ENCODE results near the gene WAPL. TPM values are rescaled to one million over a fixed set of nuclear protein-coding genes. Genes with fewer than 3 reads are reported as not detected.

Gene WAPL
- total RNA-seq, 1 donor from 2014 or later: 43.2 TPM

DNA sequence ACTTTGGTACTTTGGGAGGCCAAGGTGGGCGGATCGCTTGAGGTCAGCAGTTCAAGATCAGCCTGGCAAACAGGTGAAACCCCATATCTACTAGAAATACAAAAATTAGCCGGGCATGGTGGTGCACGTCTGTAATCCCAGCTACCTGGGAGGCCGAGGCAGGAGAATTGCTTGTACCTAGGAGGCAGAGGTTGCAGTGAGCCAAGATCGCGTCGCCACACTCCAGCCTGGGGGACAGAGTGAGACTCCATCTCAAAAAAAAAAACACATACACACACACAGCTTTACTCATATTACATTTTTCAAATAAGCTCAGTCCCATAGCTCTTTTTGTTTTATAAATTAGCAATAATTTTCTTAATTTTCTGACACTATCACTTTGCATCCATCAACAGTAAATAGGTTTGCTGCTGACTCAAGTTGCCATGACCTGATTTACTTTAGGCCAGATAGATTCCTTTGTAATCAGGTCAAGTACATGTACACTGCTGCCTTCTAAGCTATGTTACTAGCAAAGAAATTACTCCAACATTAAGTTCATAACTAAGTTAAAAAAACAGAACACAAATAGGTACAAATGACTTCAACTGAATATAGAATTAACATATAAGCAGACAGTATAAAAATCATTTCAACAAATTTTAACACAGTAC, 31.5 kb downstream of the WAPL start:
- TF ChIP-seq, protein P1, sequence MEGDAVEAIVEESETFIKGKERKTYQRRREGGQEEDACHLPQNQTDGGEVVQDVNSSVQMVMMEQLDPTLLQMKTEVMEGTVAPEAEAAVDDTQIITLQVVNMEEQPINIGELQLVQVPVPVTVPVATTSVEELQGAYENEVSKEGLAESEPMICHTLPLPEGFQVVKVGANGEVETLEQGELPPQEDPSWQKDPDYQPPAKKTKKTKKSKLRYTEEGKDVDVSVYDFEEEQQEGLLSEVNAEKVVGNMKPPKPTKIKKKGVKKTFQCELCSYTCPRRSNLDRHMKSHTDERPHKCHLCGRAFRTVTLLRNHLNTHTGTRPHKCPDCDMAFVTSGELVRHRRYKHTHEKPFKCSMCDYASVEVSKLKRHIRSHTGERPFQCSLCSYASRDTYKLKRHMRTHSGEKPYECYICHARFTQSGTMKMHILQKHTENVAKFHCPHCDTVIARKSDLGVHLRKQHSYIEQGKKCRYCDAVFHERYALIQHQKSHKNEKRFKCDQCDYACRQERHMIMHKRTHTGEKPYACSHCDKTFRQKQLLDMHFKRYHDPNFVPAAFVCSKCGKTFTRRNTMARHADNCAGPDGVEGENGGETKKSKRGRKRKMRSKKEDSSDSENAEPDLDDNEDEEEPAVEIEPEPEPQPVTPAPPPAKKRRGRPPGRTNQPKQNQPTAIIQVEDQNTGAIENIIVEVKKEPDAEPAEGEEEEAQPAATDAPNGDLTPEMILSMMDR (IDR thresholded peaks at IDR 0.05; ENCODE audit: insufficient read depth, low read depth, low read length): no peak
- TF ChIP-seq EZH2 (IDR thresholded peaks at IDR 0.05; ENCODE audit: insufficient read depth, low read length): no peak
- H3K9me3 Mint-ChIP-seq (ENCODE audit: unreplicated experiment): no peaks in the 10 kb centered on the region
- no peak overlapping the region for H3K4me3 ChIP-seq (ENCODE audit: insufficient read depth, low read depth, low read length)
- peaks cover 80% of the 10 kb centered on the region for H3K79me2 ChIP-seq (ENCODE audit: insufficient read depth, low read length)
- FAIRE-seq (no peak), DNase-seq (ENCODE audit: low read depth) (no peak)
- no peaks in the 10 kb centered on the region for H3K9me3 ChIP-seq (ENCODE audit: insufficient read depth, low read depth, low read length)
- H3K4me3 Mint-ChIP-seq (ENCODE audit: unreplicated experiment): no peak overlapping the region
- H3K27me3 Mint-ChIP-seq (ENCODE audit: low read depth, unreplicated experiment): no peaks in the 10 kb centered on the region
- H4K20me1 ChIP-seq (ENCODE audit: insufficient read depth, low read length): peaks cover 35% of the 10 kb centered on the region
- no peaks in the 10 kb centered on the region for H3K4me1 ChIP-seq (ENCODE audit: insufficient read depth, low read length)
- H3K9ac ChIP-seq (ENCODE audit: low read length): no peak overlapping the region
- no peaks in the 10 kb centered on the region for H3K27me3 ChIP-seq (ENCODE audit: insufficient read depth, low read length)
- H3K4me2 ChIP-seq (ENCODE audit: low read length): no peak overlapping the region
- no peak overlapping the region for H3K27ac ChIP-seq (ENCODE audit: low read depth, low read length)
- H3K36me3 Mint-ChIP-seq (ENCODE audit: low read depth, unreplicated experiment): no peaks in the 10 kb centered on the region
- H3K4me1 Mint-ChIP-seq (ENCODE audit: low read depth, unreplicated experiment): peaks cover 5% of the 10 kb centered on the region
- no peak overlapping the region for H2AFZ ChIP-seq (ENCODE audit: low read depth, low read length)
- peaks cover 13% of the 10 kb centered on the region for H3K36me3 ChIP-seq (ENCODE audit: insufficient read depth, low read length)
- no peak overlapping the region for H3K27ac Mint-ChIP-seq (ENCODE audit: unreplicated experiment)

DNA sequence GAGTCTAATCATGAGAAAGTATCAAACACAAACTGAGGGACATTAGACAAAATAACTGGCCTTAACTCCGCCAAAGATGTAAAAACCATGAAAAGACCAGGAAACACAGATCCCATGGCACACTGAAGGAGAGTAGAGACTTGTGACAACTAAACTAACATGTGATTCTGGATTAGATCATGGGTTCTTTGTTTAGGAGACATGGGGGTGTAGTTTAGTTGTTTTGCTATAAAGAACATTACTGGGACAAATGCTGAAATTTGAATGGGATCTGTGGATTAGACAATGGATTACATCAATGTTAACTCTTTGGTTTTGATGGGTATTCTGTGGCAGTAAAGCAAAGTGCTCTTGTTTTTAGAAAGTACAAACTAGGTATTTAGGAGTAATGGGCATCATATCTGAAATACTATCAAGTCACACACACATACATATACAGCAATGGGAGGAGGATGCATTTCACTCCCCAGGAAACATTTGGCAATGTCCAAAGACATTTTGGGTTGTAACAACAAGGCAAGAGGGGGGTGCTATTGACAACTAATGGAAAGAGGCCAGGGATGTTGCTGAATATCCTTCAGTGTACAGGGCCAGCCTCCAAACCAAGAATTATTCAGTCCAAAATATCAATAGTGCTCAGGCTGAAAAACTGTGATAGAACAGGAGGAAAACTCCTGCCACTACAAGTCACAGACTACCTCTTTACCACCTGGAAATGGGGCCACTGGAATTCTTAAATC, 32.4 kb downstream of the WAPL start:
- Histone ChIP-seq H3K4me3 (ENCODE audit: insufficient read depth, low read depth, low read length) (no peak overlapping the region), H3K79me2 (ENCODE audit: insufficient read depth, low read length) (peaks cover 78% of the 10 kb centered on the region), H2AFZ (ENCODE audit: low read depth, low read length) (no peak overlapping the region), H3K27ac (ENCODE audit: low read depth, low read length) (no peak overlapping the region), H3K9ac (ENCODE audit: low read length) (no peak overlapping the region), H3K9me3 (ENCODE audit: insufficient read depth, low read depth, low read length) (no peaks in the 10 kb centered on the region), H3K4me2 (ENCODE audit: low read length) (no peak overlapping the region), H3K4me1 (ENCODE audit: insufficient read depth, low read length) (no peaks in the 10 kb centered on the region), H3K36me3 (ENCODE audit: insufficient read depth, low read length) (peaks cover 14% of the 10 kb centered on the region), H4K20me1 (ENCODE audit: insufficient read depth, low read length) (peaks cover 31% of the 10 kb centered on the region), H3K27me3 (ENCODE audit: insufficient read depth, low read length) (no peaks in the 10 kb centered on the region)
- no peak for TF ChIP-seq EZH2 (IDR thresholded peaks at IDR 0.05; ENCODE audit: insufficient read depth, low read length)
- TF ChIP-seq, protein P1 (IDR thresholded peaks at IDR 0.05; ENCODE audit: insufficient read depth, low read depth, low read length): no peak
- Mint-ChIP-seq H3K4me1 (ENCODE audit: low read depth, unreplicated experiment) (peaks cover 5% of the 10 kb centered on the region), H3K27me3 (ENCODE audit: low read depth, unreplicated experiment) (no peaks in the 10 kb centered on the region), H3K9me3 (ENCODE audit: unreplicated experiment) (no peaks in the 10 kb centered on the region), H3K4me3 (ENCODE audit: unreplicated experiment) (no peak overlapping the region), H3K36me3 (ENCODE audit: low read depth, unreplicated experiment) (no peaks in the 10 kb centered on the region), H3K27ac (ENCODE audit: unreplicated experiment) (no peak overlapping the region)
- no peak for DNase-seq (ENCODE audit: low read depth)
- FAIRE-seq: peak; percentile 43

DNA sequence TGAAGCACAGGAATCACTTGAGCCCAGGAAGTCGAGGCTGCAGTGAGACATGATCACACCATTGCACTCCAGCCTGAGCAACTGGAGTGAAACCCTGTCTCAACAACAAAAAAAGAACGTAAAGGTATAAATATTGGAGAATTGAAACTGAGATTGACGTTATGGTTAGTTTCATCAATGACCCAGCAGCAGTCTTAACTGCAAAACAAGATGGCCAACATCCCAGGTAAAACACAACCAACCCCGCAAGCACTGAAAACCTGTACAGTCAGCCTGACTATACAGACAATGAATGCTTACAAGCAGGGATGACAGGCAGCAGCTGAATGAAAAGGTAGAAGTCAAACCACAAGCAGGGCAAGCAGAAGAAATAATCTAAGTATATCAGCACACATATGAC, 34.7 kb downstream of the WAPL start:
- H3K4me2 ChIP-seq (ENCODE audit: low read length): no peak overlapping the region
- no peaks in the 10 kb centered on the region for H3K36me3 Mint-ChIP-seq (ENCODE audit: low read depth, unreplicated experiment)
- peaks cover 14% of the 10 kb centered on the region for H3K36me3 ChIP-seq (ENCODE audit: insufficient read depth, low read length)
- H3K4me3 Mint-ChIP-seq (ENCODE audit: unreplicated experiment): no peak overlapping the region
- no peak overlapping the region for H2AFZ ChIP-seq (ENCODE audit: low read depth, low read length)
- H3K27me3 ChIP-seq (ENCODE audit: insufficient read depth, low read length): no peaks in the 10 kb centered on the region
- peaks cover 29% of the 10 kb centered on the region for H4K20me1 ChIP-seq (ENCODE audit: insufficient read depth, low read length)
- no peaks in the 10 kb centered on the region for H3K4me1 ChIP-seq (ENCODE audit: insufficient read depth, low read length)
- DNase-seq (ENCODE audit: low read depth) (no peak), FAIRE-seq (no peak)
- H3K9me3 ChIP-seq (ENCODE audit: insufficient read depth, low read depth, low read length): no peaks in the 10 kb centered on the region
- H3K9me3 Mint-ChIP-seq (ENCODE audit: unreplicated experiment): no peaks in the 10 kb centered on the region
- H3K27me3 Mint-ChIP-seq (ENCODE audit: low read depth, unreplicated experiment): no peaks in the 10 kb centered on the region
- TF ChIP-seq, protein P1 (IDR thresholded peaks at IDR 0.05; ENCODE audit: insufficient read depth, low read depth, low read length): no peak
- TF ChIP-seq EZH2 (IDR thresholded peaks at IDR 0.05; ENCODE audit: insufficient read depth, low read length): no peak
- no peak overlapping the region for H3K9ac ChIP-seq (ENCODE audit: low read length)
- no peak overlapping the region for H3K27ac ChIP-seq (ENCODE audit: low read depth, low read length)
- peaks cover 65% of the 10 kb centered on the region for H3K79me2 ChIP-seq (ENCODE audit: insufficient read depth, low read length)
- no peak overlapping the region for H3K4me3 ChIP-seq (ENCODE audit: insufficient read depth, low read depth, low read length)
- H3K27ac Mint-ChIP-seq (ENCODE audit: unreplicated experiment): no peak overlapping the region
- peaks cover 5% of the 10 kb centered on the region for H3K4me1 Mint-ChIP-seq (ENCODE audit: low read depth, unreplicated experiment)
